Neural cell (in vitro differentiated cells): ENCODE data around the gene NPAS2.

Source experiments
- EP300 ChIP-seq: fragments of 450-650 bp; conservative IDR thresholded peaks from 2 replicates; pipeline ENCODE4 v1.6.1; 2014; ENCODE audit warnings: antibody characterized with exemption, mild to moderate bottlenecking, moderate library complexity; ENCODE audit not compliant: poor library complexity, severe bottlenecking
- EZH2 ChIP-seq: fragments of 200-600, 300-800 bp; shearing (Covaris generic), sonication (generic); IDR thresholded peaks from 2 replicates; pipeline ENCODE4 v1.6.1; 2014; ENCODE audit warnings: antibody characterized with exemption, low read length, borderline replicate concordance, mild to moderate bottlenecking; ENCODE audit not compliant: insufficient read depth, poor library complexity, severe bottlenecking
- TF ChIP-seq, protein P1 (sequence below): IDR thresholded peaks from 2 replicates; pipeline ENCODE4 v1.6.1; 2012; ENCODE audit warnings: borderline replicate concordance

DNA sequence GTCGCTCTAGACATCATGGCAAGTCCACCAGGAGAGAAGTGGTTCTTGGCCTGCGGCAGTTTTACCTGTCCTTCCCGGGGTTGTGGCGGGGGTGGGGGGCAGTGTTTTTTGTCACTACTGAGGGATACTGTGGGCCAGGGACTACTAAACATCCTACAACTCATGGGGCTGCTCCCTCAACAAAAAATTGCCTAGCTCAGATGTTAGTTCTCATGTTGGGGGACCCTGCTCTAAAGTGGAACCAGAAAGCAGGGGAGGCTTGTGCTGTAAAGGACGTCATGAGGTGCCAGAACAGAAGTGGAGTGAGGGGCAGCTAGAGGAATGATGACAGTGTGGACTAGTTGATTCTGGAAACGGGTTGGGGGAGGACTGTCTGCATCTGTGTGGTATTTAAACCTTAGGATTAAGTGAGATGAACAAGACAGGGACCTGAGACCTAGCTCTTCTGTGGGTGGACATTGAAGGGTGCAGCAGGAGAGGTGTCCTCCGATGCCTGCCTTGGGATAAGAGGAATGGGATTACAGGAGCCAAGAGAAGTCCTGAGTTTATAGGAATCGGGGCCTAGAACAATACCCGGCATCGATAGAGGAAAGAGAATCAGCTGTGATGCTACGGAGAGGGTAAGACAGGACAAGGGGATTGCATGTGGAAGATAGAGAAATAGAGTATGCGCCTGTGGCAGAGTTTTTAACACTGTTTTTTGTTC, 184.8 kb downstream of the NPAS2 start:
- TF ChIP-seq, protein P1, sequence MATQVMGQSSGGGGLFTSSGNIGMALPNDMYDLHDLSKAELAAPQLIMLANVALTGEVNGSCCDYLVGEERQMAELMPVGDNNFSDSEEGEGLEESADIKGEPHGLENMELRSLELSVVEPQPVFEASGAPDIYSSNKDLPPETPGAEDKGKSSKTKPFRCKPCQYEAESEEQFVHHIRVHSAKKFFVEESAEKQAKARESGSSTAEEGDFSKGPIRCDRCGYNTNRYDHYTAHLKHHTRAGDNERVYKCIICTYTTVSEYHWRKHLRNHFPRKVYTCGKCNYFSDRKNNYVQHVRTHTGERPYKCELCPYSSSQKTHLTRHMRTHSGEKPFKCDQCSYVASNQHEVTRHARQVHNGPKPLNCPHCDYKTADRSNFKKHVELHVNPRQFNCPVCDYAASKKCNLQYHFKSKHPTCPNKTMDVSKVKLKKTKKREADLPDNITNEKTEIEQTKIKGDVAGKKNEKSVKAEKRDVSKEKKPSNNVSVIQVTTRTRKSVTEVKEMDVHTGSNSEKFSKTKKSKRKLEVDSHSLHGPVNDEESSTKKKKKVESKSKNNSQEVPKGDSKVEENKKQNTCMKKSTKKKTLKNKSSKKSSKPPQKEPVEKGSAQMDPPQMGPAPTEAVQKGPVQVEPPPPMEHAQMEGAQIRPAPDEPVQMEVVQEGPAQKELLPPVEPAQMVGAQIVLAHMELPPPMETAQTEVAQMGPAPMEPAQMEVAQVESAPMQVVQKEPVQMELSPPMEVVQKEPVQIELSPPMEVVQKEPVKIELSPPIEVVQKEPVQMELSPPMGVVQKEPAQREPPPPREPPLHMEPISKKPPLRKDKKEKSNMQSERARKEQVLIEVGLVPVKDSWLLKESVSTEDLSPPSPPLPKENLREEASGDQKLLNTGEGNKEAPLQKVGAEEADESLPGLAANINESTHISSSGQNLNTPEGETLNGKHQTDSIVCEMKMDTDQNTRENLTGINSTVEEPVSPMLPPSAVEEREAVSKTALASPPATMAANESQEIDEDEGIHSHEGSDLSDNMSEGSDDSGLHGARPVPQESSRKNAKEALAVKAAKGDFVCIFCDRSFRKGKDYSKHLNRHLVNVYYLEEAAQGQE: no peak
- no peak for TF ChIP-seq EP300
- no peak for TF ChIP-seq EZH2
